CD4-positive, alpha-beta T cell treated with Interferon alpha-2 for 1 hour (primary cell): Measurements from ENCODE around the gene ZNF48.
A peak's percentile ranks its signal among the peaks of the same experiment; 100 is the strongest.

Experiments
- DNase-seq, 2 donors: peaks; one replicate each; pipeline ENCODE4 v3.0.0-alpha.2; 2020 to 2022

Gene ZNF48

GRCh38 chr16:30395155-30395991 lies at the start of gene ZNF48:
TSS of gene ZNF48 (plus strand) at chr16:30395420. CDS start at chr16:30395795, 375 bp downstream.
- peak; percentile 65 to 66 for DNase-seq

- DNase-seq, result no peak
These were observed 48.9 kb upstream of the ZNF48 start for GRCh38 chr16:30346286-30346685.

- DNase-seq, result no peak
These were observed 47.1 kb upstream of the ZNF48 start for GRCh38 chr16:30348113-30348512.

- DNase-seq, result no peak
These were observed 46.3 kb upstream of the ZNF48 start for GRCh38 chr16:30348929-30349328.

GRCh38 chr16:30349675-30350074 lies 45.5 kb upstream of the ZNF48 start:
- no peak for DNase-seq

GRCh38 chr16:30350134-30350871 lies 44.9 kb upstream of the ZNF48 start:
- peak in 1 of 2 donors; percentile 40 for DNase-seq

GRCh38 chr16:30351001-30351441 lies 44.2 kb upstream of the ZNF48 start:
- DNase-seq, result no peak

GRCh38 chr16:30351586-30352419 lies 43.4 kb upstream of the ZNF48 start:
- no peak for DNase-seq

DNA sequence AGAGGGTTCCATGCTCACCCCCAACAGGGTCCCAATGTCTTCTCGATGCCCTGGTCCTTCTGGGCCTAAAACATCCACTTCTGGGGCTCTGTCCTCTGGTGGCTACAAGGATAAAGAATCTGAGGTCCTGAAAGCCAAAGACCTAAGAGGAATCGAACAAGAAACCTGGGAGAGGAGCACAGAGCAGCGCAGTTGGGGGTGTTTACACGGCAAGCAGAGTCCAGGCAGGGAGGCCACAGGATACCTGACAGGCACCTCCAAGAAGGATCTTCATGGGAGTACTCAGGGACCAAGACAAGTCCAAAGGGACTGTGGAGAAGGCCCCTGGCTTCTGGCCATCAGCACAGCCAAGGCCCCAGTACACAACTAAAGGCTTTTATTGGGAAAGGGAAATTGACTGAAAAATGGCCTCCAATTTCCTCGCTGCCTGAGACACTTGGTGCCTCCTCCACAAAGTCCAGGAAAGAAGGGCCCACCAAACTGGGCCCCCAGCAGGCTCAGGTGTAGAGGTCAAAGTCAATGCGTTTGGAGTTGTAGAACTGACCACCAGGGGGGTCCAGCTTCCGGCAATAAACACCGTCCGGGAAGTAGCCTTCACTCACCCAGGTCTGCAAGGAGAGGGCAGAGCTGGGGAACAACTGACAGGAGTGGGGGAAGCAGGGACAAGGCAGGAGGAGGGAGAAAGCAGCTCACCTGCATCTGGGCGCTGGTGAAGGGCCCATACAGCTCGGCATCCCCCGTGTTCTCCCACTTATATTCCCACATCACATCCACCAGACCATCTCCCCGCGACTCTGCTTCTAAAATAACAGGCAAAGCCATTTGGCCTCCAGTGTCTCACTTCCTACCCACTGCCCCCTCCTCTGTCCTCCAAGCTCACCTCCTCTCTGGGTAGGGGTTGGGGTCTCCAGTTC lies 42.5 kb upstream of the ZNF48 start:
- no peak for DNase-seq

DNA sequence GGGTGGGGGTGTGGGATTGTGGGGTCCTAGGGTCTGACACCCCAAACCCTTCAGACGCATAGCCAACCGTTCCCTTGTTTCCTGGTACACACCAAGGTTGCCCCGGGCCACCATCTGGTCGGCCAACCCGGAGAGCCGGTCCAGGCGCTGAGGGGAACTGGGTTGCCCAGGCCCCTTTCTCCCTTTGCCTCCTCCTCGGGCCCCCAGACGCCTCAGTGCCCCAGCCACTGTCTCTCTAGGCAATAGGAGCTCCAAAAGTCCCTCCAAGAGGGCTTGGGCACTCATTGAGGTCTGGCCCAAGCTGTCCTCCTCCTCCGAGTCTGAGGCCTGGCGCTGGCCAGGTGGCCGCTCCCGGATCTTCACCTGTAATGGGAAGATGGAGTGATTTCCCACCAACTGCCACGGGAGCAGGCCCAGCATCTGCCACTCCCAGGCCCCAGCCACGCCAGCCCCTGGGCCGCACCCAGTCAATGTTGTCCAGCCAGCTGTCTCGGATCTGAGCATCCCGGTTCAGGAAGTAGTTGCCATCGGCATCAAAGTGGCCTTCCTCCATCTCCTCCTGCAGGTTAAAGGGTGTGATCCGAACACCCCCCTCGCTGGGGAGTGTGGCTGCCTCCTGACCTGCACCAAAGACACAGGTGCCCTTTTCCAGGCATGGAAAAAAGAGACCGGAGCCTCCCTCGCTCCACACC lies 41.6 kb upstream of the ZNF48 start:
- no peak for DNase-seq

DNA sequence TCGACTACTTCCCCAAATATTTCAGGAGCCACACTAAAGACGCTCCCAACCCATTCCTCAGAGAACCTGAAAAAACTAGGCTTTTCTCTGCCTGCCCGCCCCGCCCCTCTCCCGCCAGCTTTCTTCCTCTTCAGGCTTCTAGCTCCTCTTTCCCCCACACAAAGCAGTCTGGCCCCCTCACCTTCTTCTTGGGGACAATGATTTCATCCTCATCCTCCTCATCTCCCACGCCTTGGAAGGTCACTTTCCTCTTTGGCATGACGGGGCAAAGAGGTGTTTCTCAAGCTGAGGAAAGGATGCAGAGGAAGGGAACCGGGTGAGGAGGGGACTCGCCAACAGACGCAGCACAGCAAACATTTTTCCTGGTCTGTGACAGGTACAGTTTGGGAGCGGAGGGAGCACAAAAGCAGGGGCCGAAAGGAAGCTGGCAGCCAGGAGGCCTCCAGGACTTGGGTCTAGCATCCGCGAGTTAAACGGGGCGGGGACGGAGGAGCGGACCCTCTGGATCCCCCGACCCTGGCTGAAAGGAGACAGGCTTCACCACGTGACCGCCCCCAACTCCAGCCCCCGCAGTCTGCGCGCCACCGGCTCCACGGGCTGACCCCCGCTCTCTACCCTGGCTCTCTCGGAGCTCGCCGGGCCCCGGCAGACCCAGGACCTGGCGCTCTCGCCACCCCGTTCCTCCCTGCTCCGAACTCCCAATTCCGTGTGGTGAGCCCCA lies 40.6 kb upstream of the ZNF48 start:
- DNase-seq, result no peak

- peak; percentile 92 for DNase-seq
These were observed 39.9 kb upstream of the ZNF48 start, which contains the start of gene CD2BP2 for GRCh38 chr16:30355144-30355953. TSS of gene CD2BP2 (minus strand) at chr16:30355308. CDS start at chr16:30354681, 627 bp downstream.

- DNase-seq, result no peak
These were observed 39.3 kb upstream of the ZNF48 start for GRCh38 chr16:30355954-30356308.

- no peak for DNase-seq
These were observed 38.7 kb upstream of the ZNF48 start for GRCh38 chr16:30356401-30357084.

DNA sequence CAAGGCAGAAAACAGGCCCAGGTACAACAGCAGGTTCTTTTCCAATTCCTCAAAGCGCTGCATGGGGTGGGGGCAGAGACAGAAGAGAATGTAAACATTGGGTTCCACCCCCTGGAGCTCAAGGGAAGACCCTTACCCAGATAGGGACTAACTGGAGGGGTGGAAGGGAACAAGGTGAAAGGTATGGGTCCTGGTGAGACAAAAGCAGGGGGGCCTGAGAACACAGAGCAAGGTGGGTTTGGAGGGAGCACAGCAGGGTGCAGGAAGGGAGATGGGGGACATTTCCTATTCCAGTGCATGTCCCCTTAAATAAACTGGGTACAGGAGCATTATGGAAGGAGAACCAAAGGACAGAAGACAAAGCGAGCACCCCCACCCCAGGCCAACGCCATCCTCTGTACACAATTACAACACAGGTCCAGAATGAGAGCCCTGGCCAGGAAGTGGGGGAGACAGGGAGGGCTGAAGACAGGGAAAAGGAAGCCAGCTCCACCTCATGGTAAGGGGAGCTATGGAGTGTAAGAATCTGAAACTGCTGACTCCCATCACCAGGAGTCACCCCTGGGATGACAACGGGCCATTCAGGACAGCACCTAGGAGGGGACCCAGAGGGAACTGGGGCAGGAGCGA lies 38.0 kb upstream of the ZNF48 start:
- DNase-seq, result no peak

- no peak for DNase-seq
These were observed 37.3 kb upstream of the ZNF48 start for GRCh38 chr16:30357715-30358576.

DNA sequence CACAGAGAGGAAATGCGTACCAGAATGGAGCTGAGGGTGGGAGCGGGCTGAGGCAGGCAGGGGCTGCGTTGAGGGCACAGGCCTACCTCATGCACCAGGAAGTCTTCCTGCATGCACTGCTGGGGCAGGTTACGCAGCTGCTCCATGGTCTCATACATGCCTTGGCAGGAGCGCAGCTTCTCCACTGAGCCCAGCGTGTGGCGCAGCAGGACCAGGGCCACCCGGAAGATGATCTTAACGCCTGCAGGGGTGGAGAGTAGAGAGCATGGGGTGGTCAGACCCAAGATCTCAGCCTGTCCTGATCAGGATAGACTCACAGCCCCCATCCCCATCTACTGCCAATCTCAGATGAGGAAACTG lies 36.7 kb upstream of the ZNF48 start:
- DNase-seq, result no peak
